ENCODE data around the gene CYTH1.

The CYTH1 gene

GRCh38 chr17:78670850-78671725 lies 111.0 kb downstream of the CYTH1 start:
- Histone ChIP-seq H3K9ac (ENCODE audit: insufficient read length, low read depth) (no peak overlapping the region), H3K36me3 (ENCODE audit: insufficient read depth, insufficient read length, low read length) (peaks cover 13% of the 10 kb centered on the region), H3K4me3 (ENCODE audit: insufficient read length, low read depth) (no peak overlapping the region), H3K9me3 (ENCODE audit: insufficient read depth, low read length) (peaks cover 6% of the 10 kb centered on the region; the same call in 1 of the 2 replicates), H3K4me1 (ENCODE audit: insufficient read depth, insufficient read length) (peaks cover 6% of the 10 kb centered on the region), H3K27me3 (ENCODE audit: insufficient read depth, insufficient read length) (no peaks in the 10 kb centered on the region)
- no peak for DNase-seq (ENCODE audit: low read depth, low spot score)
- no peak for TF ChIP-seq YY1 (IDR thresholded peaks at IDR 0.05; ENCODE audit: insufficient read depth, insufficient read length)
- TF ChIP-seq ZNF274 (IDR thresholded peaks at IDR 0.05; ENCODE audit: low read depth, low read length) = no peak
- no peak for TF ChIP-seq SUZ12 (IDR thresholded peaks at IDR 0.05; ENCODE audit: extremely low read depth, insufficient read depth, insufficient read length)

- H3K4me1 ChIP-seq (ENCODE audit: insufficient read depth, insufficient read length) = peaks cover 3% of the 10 kb centered on the region
Measured at GRCh38 chr17:78669975-78670518, 112.0 kb downstream of the CYTH1 start.

GRCh38 chr17:78669256-78669974 lies 112.7 kb downstream of the CYTH1 start:
- Histone ChIP-seq H3K4me1 (ENCODE audit: insufficient read depth, insufficient read length) (peaks cover 3% of the 10 kb centered on the region), H3K9ac (ENCODE audit: insufficient read length, low read depth) (no peak overlapping the region), H3K36me3 (ENCODE audit: insufficient read depth, insufficient read length, low read length) (peaks cover 5% of the 10 kb centered on the region), H3K4me3 (ENCODE audit: insufficient read length, low read depth) (no peak overlapping the region), H3K27me3 (ENCODE audit: insufficient read depth, insufficient read length) (no peaks in the 10 kb centered on the region), H3K9me3 (ENCODE audit: insufficient read depth, low read length) (peaks cover 6% of the 10 kb centered on the region; the same call in 1 of the 2 replicates)
- no peak for DNase-seq (ENCODE audit: low read depth, low spot score)
- no peak for TF ChIP-seq YY1 (IDR thresholded peaks at IDR 0.05; ENCODE audit: insufficient read depth, insufficient read length)
- no peak for TF ChIP-seq ZNF274 (IDR thresholded peaks at IDR 0.05; ENCODE audit: low read depth, low read length)
- TF ChIP-seq SUZ12 (IDR thresholded peaks at IDR 0.05; ENCODE audit: extremely low read depth, insufficient read depth, insufficient read length) = no peak

More at GRCh38 chr17:78669975-78670518, 112.0 kb downstream of the CYTH1 start:
- H3K4me3 ChIP-seq (ENCODE audit: insufficient read length, low read depth) = no peak overlapping the region
- no peak overlapping the region for H3K9ac ChIP-seq (ENCODE audit: insufficient read length, low read depth)
- no peak for DNase-seq (ENCODE audit: low read depth, low spot score)
- H3K9me3 ChIP-seq (ENCODE audit: insufficient read depth, low read length) = peaks cover 6% of the 10 kb centered on the region; the same call in 1 of the 2 replicates
- no peak for TF ChIP-seq ZNF274 (IDR thresholded peaks at IDR 0.05; ENCODE audit: low read depth, low read length)
- no peak for TF ChIP-seq YY1 (IDR thresholded peaks at IDR 0.05; ENCODE audit: insufficient read depth, insufficient read length)
- TF ChIP-seq SUZ12 (IDR thresholded peaks at IDR 0.05; ENCODE audit: extremely low read depth, insufficient read depth, insufficient read length) = no peak
- no peaks in the 10 kb centered on the region for H3K27me3 ChIP-seq (ENCODE audit: insufficient read depth, insufficient read length)
- H3K36me3 ChIP-seq (ENCODE audit: insufficient read depth, insufficient read length, low read length) = peaks cover 5% of the 10 kb centered on the region

- H3K4me1 ChIP-seq (ENCODE audit: insufficient read depth, insufficient read length) = peaks cover 3% of the 10 kb centered on the region
- peaks cover 5% of the 10 kb centered on the region for H3K36me3 ChIP-seq (ENCODE audit: insufficient read depth, insufficient read length, low read length)
- TF ChIP-seq ZNF274 (IDR thresholded peaks at IDR 0.05; ENCODE audit: low read depth, low read length) (no peak), YY1 (IDR thresholded peaks at IDR 0.05; ENCODE audit: insufficient read depth, insufficient read length) (no peak)
- no peak overlapping the region for H3K9ac ChIP-seq (ENCODE audit: insufficient read length, low read depth)
- DNase-seq (ENCODE audit: low read depth, low spot score) = no peak
- no peaks in the 10 kb centered on the region for H3K27me3 ChIP-seq (ENCODE audit: insufficient read depth, insufficient read length)
- peaks cover 6% of the 10 kb centered on the region; the same call in 1 of the 2 replicates for H3K9me3 ChIP-seq (ENCODE audit: insufficient read depth, low read length)
- no peak overlapping the region for H3K4me3 ChIP-seq (ENCODE audit: insufficient read length, low read depth)
Measured at GRCh38 chr17:78668847-78669246, 113.2 kb downstream of the CYTH1 start.

- DNase-seq (ENCODE audit: low read depth, low spot score) = no peak
- Histone ChIP-seq H3K9ac (ENCODE audit: insufficient read length, low read depth) (no peak overlapping the region), H3K9me3 (ENCODE audit: insufficient read depth, low read length) (peaks cover 6% of the 10 kb centered on the region; the same call in 1 of the 2 replicates), H3K4me3 (ENCODE audit: insufficient read length, low read depth) (no peak overlapping the region), H3K27me3 (ENCODE audit: insufficient read depth, insufficient read length) (no peaks in the 10 kb centered on the region), H3K4me1 (ENCODE audit: insufficient read depth, insufficient read length) (peaks cover 3% of the 10 kb centered on the region), H3K36me3 (ENCODE audit: insufficient read depth, insufficient read length, low read length) (no peaks in the 10 kb centered on the region)
- no peak for TF ChIP-seq ZNF274 (IDR thresholded peaks at IDR 0.05; ENCODE audit: low read depth, low read length)
- no peak for TF ChIP-seq YY1 (IDR thresholded peaks at IDR 0.05; ENCODE audit: insufficient read depth, insufficient read length)
Measured at GRCh38 chr17:78667741-78668640, 114.1 kb downstream of the CYTH1 start.

GRCh38 chr17:78667091-78667490 lies 115.0 kb downstream of the CYTH1 start:
- H3K36me3 ChIP-seq (ENCODE audit: insufficient read depth, insufficient read length, low read length) = no peaks in the 10 kb centered on the region
- H3K4me1 ChIP-seq (ENCODE audit: insufficient read depth, insufficient read length) = peaks cover 3% of the 10 kb centered on the region
- TF ChIP-seq SUZ12 (IDR thresholded peaks at IDR 0.05; ENCODE audit: extremely low read depth, insufficient read depth, insufficient read length) (no peak), ZNF274 (IDR thresholded peaks at IDR 0.05; ENCODE audit: low read depth, low read length) (no peak), YY1 (IDR thresholded peaks at IDR 0.05; ENCODE audit: insufficient read depth, insufficient read length) (no peak)
- H3K9ac ChIP-seq (ENCODE audit: insufficient read length, low read depth) = no peak overlapping the region
- H3K4me3 ChIP-seq (ENCODE audit: insufficient read length, low read depth) = no peak overlapping the region
- DNase-seq (ENCODE audit: low read depth, low spot score) = no peak
- peaks cover 6% of the 10 kb centered on the region; the same call in 1 of the 2 replicates for H3K9me3 ChIP-seq (ENCODE audit: insufficient read depth, low read length)
- no peaks in the 10 kb centered on the region for H3K27me3 ChIP-seq (ENCODE audit: insufficient read depth, insufficient read length)
